ENCODE results near the gene TCF4. TPM values are rescaled to one million over a fixed set of nuclear protein-coding genes. Genes with fewer than 3 reads are reported as not detected.

Gene TCF4
- total RNA-seq, result 10 to 100 TPM; 57.7 to 66.3 TPM

GRCh38 chr18:55588111-55588869 is at the start of gene TCF4:
Gene TCF4, minus strand, starts transcription at chr18:55588192. Its CDS starts 1,076 bp downstream, at chr18:55587116.
- Histone ChIP-seq H3K27me3 (no peaks in the 10 kb centered on the region), H3K9me3 (no peaks in the 10 kb centered on the region)

GRCh38 chr18:55637204-55637603 is 49.2 kb upstream of the TCF4 start:
- Histone ChIP-seq H3K27ac (no peak overlapping the region), H3K9me3 (peaks cover 0 to 7% of the 10 kb centered on the region in 2 donors), H3K4me1 (no peaks in the 10 kb centered on the region), H3K4me3 (no peak overlapping the region), H3K36me3 (no peaks in the 10 kb centered on the region), H3K27me3 (no peaks in the 10 kb centered on the region)
- no peak for TF ChIP-seq CTCF (IDR thresholded peaks at IDR 0.05)
- DNase-seq (ENCODE audit: low spot score), result no peak

More at GRCh38 chr18:55588111-55588869, at the start of gene TCF4:
- H3K36me3 ChIP-seq, result no peaks in the 10 kb centered on the region
- peak within 1 kb of the TSS; percentile 84 to 88 for H3K27ac ChIP-seq
- no peaks in the 10 kb centered on the region for H3K4me1 ChIP-seq
- no peak for DNase-seq (ENCODE audit: low spot score)
- peak within 1 kb of the TSS; percentile 72 to 77 for H3K4me3 ChIP-seq
- TF ChIP-seq CTCF (IDR thresholded peaks at IDR 0.05), result no peak

- H3K27ac ChIP-seq, result no peak overlapping the region
- H3K36me3 ChIP-seq, result no peaks in the 10 kb centered on the region
- no peak overlapping the region for H3K4me3 ChIP-seq
- DNase-seq (ENCODE audit: low spot score), result no peak
- H3K27me3 ChIP-seq, result no peaks in the 10 kb centered on the region
- no peaks in the 10 kb centered on the region for H3K9me3 ChIP-seq
- TF ChIP-seq CTCF (IDR thresholded peaks at IDR 0.05), result no peak
- no peaks in the 10 kb centered on the region for H3K4me1 ChIP-seq
These were observed 47.4 kb upstream of the TCF4 start for GRCh38 chr18:55635439-55635838.

GRCh38 chr18:55634545-55634944 is 46.6 kb upstream of the TCF4 start:
- DNase-seq (ENCODE audit: low spot score), result no peak
- no peak overlapping the region for H3K27ac ChIP-seq
- H3K27me3 ChIP-seq, result no peaks in the 10 kb centered on the region
- no peaks in the 10 kb centered on the region for H3K36me3 ChIP-seq
- no peak overlapping the region for H3K4me3 ChIP-seq
- no peaks in the 10 kb centered on the region for H3K9me3 ChIP-seq
- no peaks in the 10 kb centered on the region for H3K4me1 ChIP-seq
- TF ChIP-seq CTCF (IDR thresholded peaks at IDR 0.05), result no peak

GRCh38 chr18:55633032-55633431 is 45.0 kb upstream of the TCF4 start:
- H3K9me3 ChIP-seq, result no peaks in the 10 kb centered on the region
- no peaks in the 10 kb centered on the region for H3K36me3 ChIP-seq
- H3K27me3 ChIP-seq, result no peaks in the 10 kb centered on the region
- no peaks in the 10 kb centered on the region for H3K4me1 ChIP-seq
- DNase-seq (ENCODE audit: low spot score), result no peak
- no peak for TF ChIP-seq CTCF (IDR thresholded peaks at IDR 0.05)
- no peak overlapping the region for H3K4me3 ChIP-seq
- no peak overlapping the region for H3K27ac ChIP-seq

GRCh38 chr18:55629133-55629532 is 41.1 kb upstream of the TCF4 start:
- TF ChIP-seq CTCF (IDR thresholded peaks at IDR 0.05), result no peak

More at GRCh38 chr18:55629133-55629532, 41.1 kb upstream of the TCF4 start:
- no peaks in the 10 kb centered on the region for H3K4me1 ChIP-seq
- H3K36me3 ChIP-seq, result no peaks in the 10 kb centered on the region
- no peak overlapping the region for H3K4me3 ChIP-seq
- H3K27ac ChIP-seq, result no peak overlapping the region
- no peak for DNase-seq (ENCODE audit: low spot score)
- no peaks in the 10 kb centered on the region for H3K9me3 ChIP-seq
- H3K27me3 ChIP-seq, result no peaks in the 10 kb centered on the region

Measured in right atrium auricular region (tissue), 2 donors.